HG03520 (cell line): Measurements from ENCODE around the gene MYO3B.

Source experiments
- ATAC-seq: cut with Tn5 transposase; IDR thresholded peaks from one replicate; pipeline ENCODE4 v1.9.1; 2021; ENCODE audit warnings: mild to moderate bottlenecking, moderate library complexity; ENCODE audit not compliant: unreplicated experiment

Gene MYO3B

DNA sequence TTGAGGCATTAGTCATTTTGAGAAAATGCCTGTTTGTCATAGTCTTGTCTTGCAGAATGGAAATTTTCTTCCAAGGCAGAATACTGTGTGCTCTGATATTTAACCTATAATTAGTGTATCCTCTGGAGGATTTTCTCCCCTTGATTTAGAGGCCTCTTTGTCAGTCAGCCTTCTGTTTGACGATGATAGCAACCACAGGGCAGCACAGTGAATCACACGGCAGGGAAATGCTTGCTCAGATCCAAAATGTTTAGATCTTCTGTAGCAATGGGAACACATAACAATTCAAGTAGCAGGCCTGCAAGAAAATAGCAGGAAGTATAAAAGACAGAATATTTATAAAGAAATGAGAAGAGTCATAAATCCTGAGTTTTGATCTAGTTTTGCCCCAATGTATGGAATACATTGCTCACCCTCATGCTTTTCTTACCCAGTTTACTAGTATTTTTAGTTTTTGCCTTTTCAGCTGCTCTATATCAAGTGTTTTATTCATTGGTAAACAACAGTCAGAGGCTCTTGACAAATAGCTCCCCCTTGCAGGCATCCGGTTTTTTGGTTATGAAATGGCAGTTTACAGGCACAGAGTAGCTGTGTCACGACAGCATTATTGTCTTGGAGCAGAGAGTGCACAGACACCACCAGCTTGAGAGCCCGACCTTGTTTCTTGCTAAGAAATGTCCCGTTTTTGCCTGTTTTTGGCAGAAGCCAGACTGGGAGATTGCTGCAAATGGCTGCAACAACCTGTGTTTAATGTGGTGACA is 185.1 kb downstream of the MYO3B start:
- no peak for ATAC-seq

GRCh38 chr2:170365003-170365402 is 187.1 kb downstream of the MYO3B start:
- ATAC-seq = no peak

DNA sequence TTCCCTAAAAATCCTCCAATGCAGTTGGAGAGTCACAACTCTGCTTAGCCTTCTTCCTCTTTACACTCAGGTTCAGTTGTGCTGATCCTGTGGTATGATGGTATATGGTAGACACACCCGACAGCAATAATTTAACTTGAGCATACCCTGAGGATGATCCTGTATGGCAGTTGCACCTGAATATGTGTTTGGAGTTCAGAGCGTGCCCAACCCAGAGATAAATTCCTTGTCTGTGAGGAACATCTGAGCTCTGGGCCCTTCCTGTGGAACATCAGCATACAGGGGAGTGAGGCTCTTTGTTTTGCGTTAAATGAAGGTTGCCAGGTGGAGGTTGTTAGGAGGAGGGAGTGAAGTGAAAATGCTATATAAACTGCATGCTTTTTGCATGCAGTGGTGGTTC is 187.7 kb downstream of the MYO3B start:
- no peak for ATAC-seq

GRCh38 chr2:170368370-170368769 is 190.4 kb downstream of the MYO3B start:
- ATAC-seq = no peak

DNA sequence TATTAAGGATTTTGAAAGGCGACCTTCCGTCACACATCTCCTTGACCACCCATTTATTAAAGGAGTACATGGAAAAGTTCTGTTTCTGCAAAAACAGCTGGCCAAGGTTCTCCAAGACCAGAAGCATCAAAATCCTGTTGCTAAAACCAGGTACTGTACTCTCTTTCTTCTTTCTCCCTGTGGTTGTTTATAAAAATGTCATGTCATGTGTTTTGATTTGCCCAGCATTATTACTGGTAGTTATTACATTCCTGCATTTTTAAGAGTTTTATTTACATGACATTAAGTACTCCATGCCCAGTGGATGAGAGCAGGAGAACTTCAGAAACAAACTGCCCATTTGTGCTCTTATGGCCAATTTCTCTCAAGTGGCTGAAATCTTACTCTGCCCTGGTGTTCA is 191.3 kb downstream of the MYO3B start:
- no peak for ATAC-seq

- ATAC-seq = no peak
Observed at GRCh38 chr2:170369894-170370293, 191.9 kb downstream of the MYO3B start.

DNA sequence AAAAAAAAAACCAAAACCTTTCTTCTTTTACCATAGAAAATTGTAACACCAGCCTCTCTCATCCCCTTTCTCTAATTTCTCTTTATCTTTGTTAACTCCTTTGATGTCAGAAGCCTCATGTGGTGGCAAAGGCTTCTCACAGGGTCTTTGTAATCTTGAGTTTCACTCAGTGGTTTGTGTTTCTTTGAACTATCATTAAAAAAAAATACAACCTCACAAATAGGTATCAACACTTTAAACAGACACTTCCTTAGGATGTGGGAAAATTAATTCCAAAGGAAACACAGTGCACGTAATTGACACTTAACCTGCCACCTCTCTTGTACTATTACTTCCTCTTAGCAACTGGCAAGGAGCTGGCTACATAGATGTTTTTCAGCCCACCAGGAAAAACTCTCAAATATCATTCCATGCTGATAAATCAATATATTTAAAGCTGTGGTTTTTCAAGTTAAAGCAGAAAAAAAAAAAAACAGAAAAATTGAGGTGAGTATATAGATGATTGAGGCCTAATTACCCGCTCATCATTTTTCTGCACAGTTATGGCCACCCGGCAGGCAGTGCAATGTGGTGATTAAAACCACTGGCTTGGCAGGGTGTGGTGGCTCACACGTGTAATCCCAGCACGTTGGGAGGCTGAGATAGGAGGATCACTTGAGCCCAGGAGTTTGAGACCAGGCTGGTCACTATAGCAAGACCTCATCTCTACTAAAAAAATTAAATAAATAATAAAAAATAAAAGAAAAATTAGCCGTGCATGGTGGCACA is 193.5 kb downstream of the MYO3B start:
- ATAC-seq = no peak

- ATAC-seq = no peak
Observed at GRCh38 chr2:170375192-170375591, 197.2 kb downstream of the MYO3B start.

- ATAC-seq = no peak
Observed at GRCh38 chr2:170377500-170378207, 199.7 kb downstream of the MYO3B start.

GRCh38 chr2:170380267-170380666 is 202.3 kb downstream of the MYO3B start:
- no peak for ATAC-seq

GRCh38 chr2:170381678-170382077 is 203.7 kb downstream of the MYO3B start:
- ATAC-seq = no peak

GRCh38 chr2:170386554-170386953 is 208.6 kb downstream of the MYO3B start:
- no peak for ATAC-seq

- ATAC-seq = no peak
Observed at GRCh38 chr2:170391018-170391417, 213.1 kb downstream of the MYO3B start.

GRCh38 chr2:170391697-170392096 is 213.8 kb downstream of the MYO3B start:
- no peak for ATAC-seq

DNA sequence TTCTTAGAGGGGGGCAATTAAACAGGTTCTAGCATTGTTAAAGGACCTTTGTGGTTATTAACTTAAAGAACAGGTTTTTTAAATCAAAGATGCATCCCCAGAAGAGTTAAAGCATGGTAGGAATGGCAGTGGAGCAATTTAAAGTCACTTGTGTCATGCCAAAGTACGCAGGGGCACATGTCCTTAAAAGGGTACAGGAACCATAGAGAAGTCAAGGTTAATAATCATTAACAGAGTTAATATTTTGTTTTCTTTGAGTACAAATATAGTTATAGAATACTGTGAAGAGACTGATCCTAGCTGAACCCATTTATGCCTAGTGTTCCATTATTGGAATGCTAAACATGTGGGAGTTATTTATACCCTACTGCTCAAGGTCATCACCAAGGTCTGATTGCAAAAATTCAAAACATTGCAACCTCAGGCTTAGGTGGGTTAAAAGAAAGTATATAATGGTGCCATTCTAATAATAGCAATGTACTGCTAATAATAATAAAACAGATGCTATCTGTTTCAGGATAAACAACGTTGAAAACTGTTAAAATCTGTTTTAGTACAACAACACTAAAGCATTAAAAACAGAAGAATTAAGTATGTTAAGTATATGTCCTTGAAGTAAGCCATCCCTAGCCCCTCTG is 216.0 kb downstream of the MYO3B start:
- no peak for ATAC-seq

- ATAC-seq = no peak
Observed at GRCh38 chr2:170394641-170395387, 216.9 kb downstream of the MYO3B start.

GRCh38 chr2:170396799-170397459 is 219.0 kb downstream of the MYO3B start:
- no peak for ATAC-seq

- ATAC-seq = no peak
Observed at GRCh38 chr2:170401187-170401586, 223.2 kb downstream of the MYO3B start.

DNA sequence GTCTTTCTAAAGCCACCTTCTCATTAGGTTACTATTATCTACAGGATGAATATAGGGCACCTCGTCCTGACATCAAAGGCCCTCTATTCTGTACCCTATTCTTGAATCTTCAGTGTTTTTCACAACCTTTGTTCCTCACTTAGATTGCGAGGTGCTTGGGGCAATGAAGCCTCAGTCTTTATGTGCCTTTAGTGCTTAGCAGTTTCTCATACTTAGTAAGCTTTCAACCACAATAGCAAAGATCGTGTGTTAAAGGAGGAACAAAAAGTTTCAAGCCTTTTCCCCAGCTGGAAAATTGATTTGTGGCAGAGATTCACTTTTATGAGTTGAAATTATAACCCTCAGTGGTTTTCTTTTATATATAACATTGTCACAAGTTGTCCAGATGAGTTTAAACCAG is 226.9 kb downstream of the MYO3B start:
- no peak for ATAC-seq

GRCh38 chr2:170405326-170405725 is 227.4 kb downstream of the MYO3B start:
- no peak for ATAC-seq
